Activated CD4-positive, CD25-positive, alpha-beta regulatory T cell (primary cell): ENCODE measurements around the gene BANF1.

Experiments used
- DNase-seq, 4 experiments: peaks; one replicate each; lab custom pipeline; 2025; lab: John Stamatoyannopoulos, UW

The BANF1 gene

GRCh38 chr11:66039765-66040164 is 37.5 kb downstream of the BANF1 start:
- no peak for DNase-seq

GRCh38 chr11:66042227-66042995 is 40.1 kb downstream of the BANF1 start:
- no peak for DNase-seq

- DNase-seq = no peak
These were observed 40.9 kb downstream of the BANF1 start for GRCh38 chr11:66042996-66043906.

GRCh38 chr11:66044757-66045156 is 42.5 kb downstream of the BANF1 start:
- DNase-seq = no peak

GRCh38 chr11:66045177-66045639 is 42.9 kb downstream of the BANF1 start:
- DNase-seq = peak; percentile 67 to 76 (median 72)

- no peak for DNase-seq
These were observed 44.6 kb downstream of the BANF1 start for GRCh38 chr11:66046901-66047300.

GRCh38 chr11:66047541-66048365 is 45.5 kb downstream of the BANF1 start:
- no peak for DNase-seq

- DNase-seq = no peak
These were observed 46.4 kb downstream of the BANF1 start, which contains the start of gene GAL3ST3 for GRCh38 chr11:66048547-66049323. GAL3ST3 (minus strand) TSS chr11:66049161; CDS start chr11:66045415, 3,746 bp downstream.

- no peak for DNase-seq
These were observed 48.4 kb downstream of the BANF1 start for GRCh38 chr11:66050581-66051231.

- no peak for DNase-seq
These were observed 49.1 kb downstream of the BANF1 start for GRCh38 chr11:66051371-66051765.

- peak; percentile 92 to 94 (median 94) for DNase-seq
These were observed 49.7 kb downstream of the BANF1 start, which contains the start of gene SF3B2 for GRCh38 chr11:66051766-66052663. SF3B2 (plus strand) TSS chr11:66052364; CDS start chr11:66052385, 21 bp downstream.

- no peak for DNase-seq
These were observed 50.3 kb downstream of the BANF1 start for GRCh38 chr11:66052664-66052982.
